ENCODE measurements around the gene DNTTIP2. TPM values are rescaled to one million over a fixed set of nuclear protein-coding genes. Genes with fewer than 3 reads are reported as not detected.

Gene DNTTIP2
- total and polyA plus RNA-seq, 11 donors, result 17.7 to 55.8 (median 39.1) TPM

DNA sequence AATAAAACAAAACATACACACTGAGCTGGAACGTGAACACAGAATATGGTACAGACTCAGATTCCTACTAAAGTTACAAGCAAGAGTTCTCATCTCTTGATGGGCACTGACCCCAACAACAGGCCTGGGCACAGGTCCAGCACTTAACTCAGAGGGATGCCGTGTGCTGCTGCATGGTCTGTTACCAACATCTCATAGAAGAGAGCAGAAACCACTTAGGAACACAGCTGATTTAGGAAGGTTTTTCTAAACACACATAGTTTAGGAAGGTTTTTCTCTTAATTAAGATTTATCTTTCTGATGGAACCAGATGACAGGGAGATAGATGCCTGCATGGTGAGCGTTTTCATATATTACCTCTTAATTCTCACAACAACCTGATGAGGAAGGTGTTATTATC is 28.7 kb upstream of the DNTTIP2 start:
- WGBS, 4 donors, result 48 to 61% (median 53%) methylated on average over 3 of the region's 3 CpGs
- no peaks in the 10 kb centered on the region for H3K36me3 ChIP-seq
- no peak for ATAC-seq
- peak in 2 of 5 donors; percentile 13 to 43 for DNase-seq
- peaks cover 0 to 51% (median 13%) of the 10 kb centered on the region in 12 donors for H3K4me1 ChIP-seq
- TF ChIP-seq CTCF (IDR thresholded peaks at IDR 0.05), result no peak
- TF ChIP-seq POLR2A (IDR thresholded peaks at IDR 0.05), result no peak
- intact Hi-C loops (cut with DNase I), result loop anchor here in 2 of 10 donors (2.0 to 10.0 kb wide), 4 partner anchors 29 to 427 kb away; partner anchors contain the start of gene DNTTIP2 (in 1 of the 2)
- peak overlapping the region in 8 of 12 donors; percentile 13 to 93 (median 80) for H3K4me3 ChIP-seq
- H3K9me3 ChIP-seq, result peaks cover 0 to 10% (median 0%) of the 10 kb centered on the region in 12 donors
- no peaks in the 10 kb centered on the region for H3K27me3 ChIP-seq
- H3K27ac ChIP-seq, result no peak overlapping the region

DNA sequence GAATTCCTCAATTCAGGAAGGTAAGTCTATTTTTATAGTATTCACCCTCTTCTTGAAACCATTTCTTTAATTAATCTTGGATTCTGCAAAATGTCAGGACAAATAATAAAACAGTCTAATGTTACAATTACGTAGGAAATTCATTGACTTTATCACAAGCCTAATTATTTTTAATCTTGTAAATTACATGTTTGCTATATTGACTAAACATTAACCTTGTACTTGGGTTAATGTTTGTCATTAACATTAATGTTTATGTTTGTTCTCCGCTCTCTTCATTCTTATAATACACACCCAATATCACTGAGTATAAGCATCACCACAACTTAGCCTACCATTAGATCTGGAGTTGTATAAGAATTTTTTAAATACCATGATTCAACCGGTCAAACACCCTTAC is 27.5 kb upstream of the DNTTIP2 start:
- H3K9me3 ChIP-seq, result peaks cover 0 to 10% (median 0%) of the 10 kb centered on the region in 12 donors
- ATAC-seq, result no peak

GRCh38 chr1:93905734-93906133 is 26.7 kb upstream of the DNTTIP2 start:
- H3K9me3 ChIP-seq, result peaks cover 0 to 5% (median 0%) of the 10 kb centered on the region in 12 donors
- peaks cover 0 to 10% (median 5%) of the 10 kb centered on the region in 9 donors for H3K36me3 ChIP-seq
- intact Hi-C loops (cut with DNase I), result loop anchor here in 1 of 10 donors (5.0 to 10.0 kb wide), 3 partner anchors 58 to 429 kb away; no protein-coding TSS in a partner anchor
- H3K4me1 ChIP-seq, result peaks cover 0 to 51% (median 13%) of the 10 kb centered on the region in 12 donors
- TF ChIP-seq POLR2A (IDR thresholded peaks at IDR 0.05) (no peak), CTCF (IDR thresholded peaks at IDR 0.05) (no peak)
- WGBS, 4 donors, result 91 to 97% (median 93%) methylated on average over 2 of the region's 2 CpGs
- no peaks in the 10 kb centered on the region for H3K27me3 ChIP-seq
- ATAC-seq (no peak), DNase-seq (no peak)
- no peak overlapping the region for H3K4me3 ChIP-seq
- H3K27ac ChIP-seq, result no peak overlapping the region

More for the DNA sequence above, 27.5 kb upstream of the DNTTIP2 start:
- Histone ChIP-seq H3K4me3 (no peak overlapping the region), H3K4me1 (peaks cover 0 to 51% (median 13%) of the 10 kb centered on the region in 12 donors), H3K27ac (no peak overlapping the region), H3K27me3 (no peaks in the 10 kb centered on the region), H3K36me3 (peaks cover 0 to 2% (median 0%) of the 10 kb centered on the region in 9 donors)
- no peak for DNase-seq
- TF ChIP-seq CTCF (IDR thresholded peaks at IDR 0.05), result no peak
- TF ChIP-seq POLR2A (IDR thresholded peaks at IDR 0.05), result no peak
- intact Hi-C loops (cut with DNase I), result loop anchor here in 1 of 10 donors (5.0 to 10.0 kb wide), 3 partner anchors 59 to 428 kb away; no protein-coding TSS in a partner anchor
- whole genome bisulfite sequencing, 4 donors, result 95 to 96% (median 96%) methylated on average over 3 of the region's 3 CpGs

- Histone ChIP-seq H3K4me1 (peaks cover 0 to 51% (median 13%) of the 10 kb centered on the region in 12 donors), H3K4me3 (no peak overlapping the region), H3K27ac (peak overlapping the region in 1 of 12 donors; percentile 69), H3K36me3 (peaks cover 0 to 16% (median 12%) of the 10 kb centered on the region in 9 donors), H3K27me3 (no peaks in the 10 kb centered on the region), H3K9me3 (no peaks in the 10 kb centered on the region)
- 91 to 98% (median 96%) methylated on average over 1 of the region's 1 CpG for WGBS, 4 donors
- no peak for TF ChIP-seq POLR2A (IDR thresholded peaks at IDR 0.05)
- TF ChIP-seq CTCF (IDR thresholded peaks at IDR 0.05), result no peak
- no peak for DNase-seq
- no peak for ATAC-seq
- intact Hi-C loops (cut with DNase I), result loop anchor here in 1 of 10 donors (5.0 to 10.0 kb wide), 3 partner anchors 58 to 430 kb away; no protein-coding TSS in a partner anchor
These were observed 26.0 kb upstream of the DNTTIP2 start for GRCh38 chr1:93905051-93905450.
